GM21526 (cell line): ENCODE measurements around the gene FSD1.

Source experiments
- ATAC-seq: cut with Tn5 transposase; IDR thresholded peaks from one replicate; pipeline ENCODE4 v1.9.1; 2021; ENCODE audit warnings: moderate library complexity; ENCODE audit not compliant: unreplicated experiment, low FRiP score

FSD1 gene

GRCh38 chr19:4361152-4362046 is 57.0 kb downstream of the FSD1 start:
- ATAC-seq, result no peak

- ATAC-seq, result no peak
Observed at GRCh38 chr19:4362101-4362828, 57.9 kb downstream of the FSD1 start.

GRCh38 chr19:4362831-4363545 is 58.6 kb downstream of the FSD1 start:
- no peak for ATAC-seq

GRCh38 chr19:4363571-4364304 is 59.3 kb downstream of the FSD1 start:
- no peak for ATAC-seq

GRCh38 chr19:4365341-4365740 is 60.9 kb downstream of the FSD1 start:
- ATAC-seq, result no peak

- ATAC-seq, result no peak
Observed at GRCh38 chr19:4365791-4366665, 61.6 kb downstream of the FSD1 start.

GRCh38 chr19:4366666-4367335 is 62.4 kb downstream of the FSD1 start:
- ATAC-seq, result no peak

- no peak for ATAC-seq
Observed at GRCh38 chr19:4367336-4367723, 62.9 kb downstream of the FSD1 start.

GRCh38 chr19:4367781-4368127 is 63.4 kb downstream of the FSD1 start:
- no peak for ATAC-seq

- no peak for ATAC-seq
Observed at GRCh38 chr19:4368128-4368820, 63.9 kb downstream of the FSD1 start.

GRCh38 chr19:4369109-4369887 is 64.9 kb downstream of the FSD1 start:
- ATAC-seq, result peak; percentile 52

- peak; percentile 24 for ATAC-seq
Observed at GRCh38 chr19:4369888-4370260, 65.5 kb downstream of the FSD1 start.

- no peak for ATAC-seq
Observed at GRCh38 chr19:4370418-4371041, 66.1 kb downstream of the FSD1 start.

- no peak for ATAC-seq
Observed at GRCh38 chr19:4371247-4372164, 67.1 kb downstream of the FSD1 start.

GRCh38 chr19:4372165-4373012 is 68.0 kb downstream of the FSD1 start:
- ATAC-seq, result no peak

GRCh38 chr19:4373013-4373367 is 68.6 kb downstream of the FSD1 start:
- ATAC-seq, result no peak
